VCaP (cell line): ENCODE results near the gene CMTM7.

Experiments used
- H3K27ac ChIP-seq: fragments of 450-650 bp; 2 replicates; pipeline ENCODE4 v1.5.1; 2017
- TF ChIP-seq, protein P1 (sequence below): fragments of 450-650 bp; conservative IDR thresholded peaks from 2 replicates; pipeline ENCODE4 v1.5.1; 2017; ENCODE audit warnings: mild to moderate bottlenecking, moderate library complexity

The CMTM7 gene

GRCh38 chr3:32373844-32374243, 17.8 kb upstream of the CMTM7 start:
- TF ChIP-seq, protein P1, sequence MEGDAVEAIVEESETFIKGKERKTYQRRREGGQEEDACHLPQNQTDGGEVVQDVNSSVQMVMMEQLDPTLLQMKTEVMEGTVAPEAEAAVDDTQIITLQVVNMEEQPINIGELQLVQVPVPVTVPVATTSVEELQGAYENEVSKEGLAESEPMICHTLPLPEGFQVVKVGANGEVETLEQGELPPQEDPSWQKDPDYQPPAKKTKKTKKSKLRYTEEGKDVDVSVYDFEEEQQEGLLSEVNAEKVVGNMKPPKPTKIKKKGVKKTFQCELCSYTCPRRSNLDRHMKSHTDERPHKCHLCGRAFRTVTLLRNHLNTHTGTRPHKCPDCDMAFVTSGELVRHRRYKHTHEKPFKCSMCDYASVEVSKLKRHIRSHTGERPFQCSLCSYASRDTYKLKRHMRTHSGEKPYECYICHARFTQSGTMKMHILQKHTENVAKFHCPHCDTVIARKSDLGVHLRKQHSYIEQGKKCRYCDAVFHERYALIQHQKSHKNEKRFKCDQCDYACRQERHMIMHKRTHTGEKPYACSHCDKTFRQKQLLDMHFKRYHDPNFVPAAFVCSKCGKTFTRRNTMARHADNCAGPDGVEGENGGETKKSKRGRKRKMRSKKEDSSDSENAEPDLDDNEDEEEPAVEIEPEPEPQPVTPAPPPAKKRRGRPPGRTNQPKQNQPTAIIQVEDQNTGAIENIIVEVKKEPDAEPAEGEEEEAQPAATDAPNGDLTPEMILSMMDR = no peak
- no peak overlapping the region for H3K27ac ChIP-seq

DNA sequence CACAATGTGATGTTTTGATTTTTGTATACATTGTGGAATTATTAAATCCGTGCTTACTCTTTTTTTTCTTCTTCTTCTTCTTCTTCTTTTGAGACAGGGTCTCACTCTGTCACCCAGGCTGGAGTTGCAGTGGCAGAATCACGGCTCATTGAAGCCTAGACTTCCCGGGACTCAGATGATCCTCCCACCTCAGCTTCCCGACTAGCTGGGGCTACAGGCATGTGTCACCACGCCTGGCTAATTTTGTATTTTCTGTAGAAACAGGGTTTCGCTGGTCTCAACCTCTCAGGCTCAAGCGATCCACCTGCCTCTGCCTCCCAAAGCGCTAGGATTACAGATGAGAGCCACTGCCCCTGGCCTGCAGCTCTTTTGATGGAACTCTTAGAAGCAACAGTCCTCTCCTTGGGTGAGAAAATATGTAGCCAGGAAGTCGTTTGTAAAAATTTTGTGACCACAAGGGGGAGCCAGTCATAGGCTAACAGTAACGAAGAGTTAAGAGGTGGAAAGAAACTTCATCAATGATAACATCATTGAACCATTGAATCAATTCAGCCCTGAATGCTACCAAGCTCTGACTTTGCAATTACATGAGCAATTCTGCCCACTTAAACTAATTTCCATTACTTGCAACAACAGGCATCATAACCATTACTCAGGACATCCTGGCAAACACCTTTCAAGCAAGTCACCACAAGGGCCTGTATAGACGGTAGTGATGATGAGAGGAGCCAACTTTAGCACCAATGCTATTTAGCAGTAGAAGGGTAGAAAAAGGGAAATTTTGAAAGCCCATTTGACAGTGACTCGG, 16.7 kb upstream of the CMTM7 start:
- no peak overlapping the region for H3K27ac ChIP-seq
- TF ChIP-seq, protein P1 = peak; percentile 78

- no peak overlapping the region for H3K27ac ChIP-seq
- TF ChIP-seq, protein P1 = no peak
Observed at GRCh38 chr3:32375596-32375930, 16.1 kb upstream of the CMTM7 start.

DNA sequence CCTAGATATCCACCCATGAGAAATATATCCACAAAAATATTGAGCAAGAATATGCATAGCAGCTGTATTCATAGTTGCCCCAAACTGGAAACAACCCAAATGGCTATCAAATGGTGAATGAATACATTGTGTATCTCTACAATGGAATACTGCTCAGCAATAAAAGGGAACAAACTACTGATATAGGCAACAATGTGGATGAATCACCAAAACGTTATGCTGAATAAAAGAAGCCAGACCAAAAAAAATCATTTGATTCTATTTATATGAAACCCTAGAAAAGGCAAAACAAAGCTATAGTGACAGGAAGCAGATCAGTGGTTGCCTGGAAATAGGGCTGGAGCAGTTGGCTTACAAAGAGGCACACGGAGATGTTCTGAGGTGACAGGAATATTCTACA, 15.5 kb upstream of the CMTM7 start:
- H3K27ac ChIP-seq = no peak overlapping the region
- TF ChIP-seq, protein P1 = no peak

- TF ChIP-seq, protein P1 = no peak
Observed at GRCh38 chr3:32379831-32380500, 11.7 kb upstream of the CMTM7 start.

GRCh38 chr3:32381922-32382321, 9.7 kb upstream of the CMTM7 start:
- H3K27ac ChIP-seq = no peak overlapping the region
- TF ChIP-seq, protein P1 = no peak

More at GRCh38 chr3:32379831-32380500, 11.7 kb upstream of the CMTM7 start:
- no peak overlapping the region for H3K27ac ChIP-seq

- TF ChIP-seq, protein P1 = no peak
- H3K27ac ChIP-seq = no peak overlapping the region
Observed at GRCh38 chr3:32383136-32383711, 8.4 kb upstream of the CMTM7 start.
